ENCODE results near the gene GRIP1.

Gene GRIP1

DNA sequence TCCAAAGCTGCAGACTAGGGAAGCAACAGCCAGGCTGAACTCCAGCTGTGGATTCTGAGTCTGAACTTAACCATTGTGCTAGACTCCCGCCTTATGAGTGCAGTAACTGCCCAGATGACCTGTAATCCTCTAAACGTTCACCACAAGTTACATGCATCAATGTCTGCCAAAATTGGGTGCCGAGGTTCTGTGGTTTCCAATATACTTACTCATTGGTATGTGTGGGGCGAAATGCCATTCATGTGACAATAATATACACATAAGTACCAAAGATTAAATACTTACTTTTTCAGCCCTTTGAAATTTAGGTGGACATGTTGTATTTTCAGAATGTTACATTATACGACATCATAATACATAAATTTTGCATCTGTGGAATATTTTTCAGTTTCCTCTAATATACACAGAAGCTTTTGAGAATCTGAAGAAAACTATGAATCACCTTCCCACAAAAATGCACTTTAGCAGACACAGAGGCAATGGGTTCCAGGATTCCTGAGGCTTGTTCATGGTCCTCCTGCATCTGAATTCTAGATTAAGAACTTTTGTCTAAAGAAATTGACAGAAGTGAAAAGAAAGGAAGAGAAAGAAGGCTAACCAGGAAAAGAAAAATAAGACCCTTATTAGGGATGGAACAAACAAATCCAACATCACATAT lies 31.7 kb downstream of the GRIP1 start:
- no peak for DNase-seq (ENCODE audit: low spot score)

DNA sequence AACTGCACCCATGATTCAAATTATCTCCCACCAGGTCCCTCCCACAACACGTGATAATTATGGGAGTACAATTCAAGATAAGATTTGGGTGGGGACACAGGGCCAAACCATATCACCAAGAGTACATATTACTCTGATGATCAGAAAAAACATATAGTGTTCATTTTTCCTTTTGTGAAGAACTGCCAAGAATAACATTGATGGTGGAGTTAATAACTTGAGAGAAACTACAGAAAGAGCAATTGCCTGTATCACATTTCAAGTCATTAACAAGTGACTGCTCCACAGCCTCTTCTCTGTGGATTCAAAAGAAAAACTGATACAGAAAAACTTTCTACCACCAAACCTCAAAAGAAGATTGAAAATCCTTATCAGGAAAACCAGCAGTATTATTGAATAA lies 34.7 kb downstream of the GRIP1 start:
- no peak for DNase-seq (ENCODE audit: low spot score)

DNA sequence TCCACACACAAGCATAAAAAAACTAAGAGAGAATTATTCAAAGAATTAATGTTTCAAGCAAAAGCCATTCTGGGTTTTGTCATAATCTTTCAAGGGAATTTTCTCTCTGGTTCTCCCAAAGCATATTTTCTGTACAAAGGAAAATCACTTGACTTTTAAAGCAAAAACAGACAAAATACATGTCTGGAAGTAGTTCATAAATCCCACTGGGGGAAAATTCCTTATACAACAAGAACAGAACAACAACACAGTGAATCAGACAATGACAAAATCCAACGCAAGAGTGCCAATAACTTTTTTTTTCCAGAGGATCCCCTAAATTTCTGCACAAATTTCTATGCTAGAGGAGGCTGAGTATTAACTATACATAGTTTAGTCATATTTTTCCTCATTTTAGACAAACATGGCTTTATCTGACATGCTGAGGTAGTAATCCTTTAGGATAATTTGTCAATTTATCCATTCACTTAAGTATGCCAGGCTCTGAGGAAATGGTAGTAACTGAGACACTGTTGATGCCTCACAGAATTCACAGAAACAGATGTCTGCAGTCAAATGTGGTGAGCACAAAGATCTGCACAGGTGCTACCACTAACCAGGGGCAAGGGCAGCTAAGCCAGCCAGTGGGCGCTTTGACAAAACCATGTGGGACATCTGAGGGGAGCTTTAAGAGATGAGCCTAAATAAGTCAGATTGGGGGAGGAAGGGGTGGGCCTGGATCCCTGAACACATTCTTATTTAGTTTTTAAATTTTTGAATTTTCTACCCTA lies 38.0 kb downstream of the GRIP1 start:
- no peak for DNase-seq (ENCODE audit: low spot score)

DNA sequence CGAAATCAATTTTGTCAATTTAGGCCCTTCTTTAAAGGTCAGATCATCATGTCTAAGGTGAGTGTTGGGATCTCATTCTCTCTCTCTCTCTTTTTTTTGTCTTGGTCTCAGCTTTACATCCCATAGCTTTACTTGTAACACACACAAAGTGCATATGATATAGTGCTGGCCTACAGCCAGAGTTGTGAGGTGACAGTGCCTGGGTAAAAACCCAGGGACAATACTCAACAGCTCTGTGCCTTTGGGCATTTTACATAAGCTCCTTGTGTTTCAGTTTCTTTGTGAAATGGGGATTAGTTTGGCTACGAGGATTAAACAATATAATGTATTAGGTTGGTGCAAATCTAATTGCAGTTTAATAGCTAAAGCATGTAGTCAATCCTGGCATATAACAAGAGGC lies 40.2 kb downstream of the GRIP1 start:
- no peak for DNase-seq (ENCODE audit: low spot score)

DNA sequence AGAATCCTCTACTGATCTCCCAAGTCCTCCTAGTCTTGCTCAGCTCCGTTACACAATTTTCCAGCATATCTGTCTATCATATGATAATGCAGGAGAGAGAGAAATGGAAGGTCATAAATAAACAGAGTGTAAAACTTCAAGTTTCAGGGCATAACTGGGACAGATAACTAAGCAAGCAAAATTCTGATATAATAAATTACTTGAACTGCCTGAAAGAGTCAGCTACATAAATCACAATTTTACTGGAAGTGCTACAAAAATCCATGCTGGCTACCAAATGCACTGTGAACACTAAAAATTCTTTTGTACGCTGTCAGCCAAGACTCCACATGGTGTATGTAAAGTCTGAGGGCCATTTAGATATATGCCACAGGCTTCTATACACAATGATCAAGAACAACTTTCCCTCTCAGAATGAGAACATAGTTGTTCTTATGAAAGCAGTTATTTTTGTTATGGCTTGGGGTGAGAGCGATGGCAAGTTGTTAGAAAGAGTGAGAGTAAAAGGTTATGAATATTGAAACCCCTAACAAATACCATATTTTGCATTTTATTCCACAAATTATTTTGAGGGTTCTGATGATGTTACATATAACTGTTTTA lies 41.1 kb downstream of the GRIP1 start:
- DNase-seq (ENCODE audit: low spot score) = no peak

DNA sequence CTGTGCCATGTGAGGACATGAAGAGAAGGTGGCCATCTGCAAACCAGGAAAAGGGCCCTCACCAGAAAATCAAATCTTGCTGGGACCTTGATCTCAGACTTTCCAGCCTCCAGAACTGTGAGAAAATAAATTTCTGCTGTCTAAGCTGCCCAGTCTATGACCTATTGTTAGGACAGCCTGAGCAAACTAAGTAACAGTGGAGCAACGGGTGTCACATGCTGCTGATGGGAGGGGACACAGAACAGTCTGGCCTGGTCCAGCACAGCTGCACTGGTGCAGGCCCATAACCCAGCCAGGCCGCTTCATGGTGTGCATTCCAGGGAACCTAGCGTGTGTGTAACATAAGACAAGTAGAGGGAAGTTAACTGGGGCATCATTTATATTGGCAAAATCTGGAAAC lies 42.1 kb downstream of the GRIP1 start:
- DNase-seq (ENCODE audit: low spot score) = no peak

DNA sequence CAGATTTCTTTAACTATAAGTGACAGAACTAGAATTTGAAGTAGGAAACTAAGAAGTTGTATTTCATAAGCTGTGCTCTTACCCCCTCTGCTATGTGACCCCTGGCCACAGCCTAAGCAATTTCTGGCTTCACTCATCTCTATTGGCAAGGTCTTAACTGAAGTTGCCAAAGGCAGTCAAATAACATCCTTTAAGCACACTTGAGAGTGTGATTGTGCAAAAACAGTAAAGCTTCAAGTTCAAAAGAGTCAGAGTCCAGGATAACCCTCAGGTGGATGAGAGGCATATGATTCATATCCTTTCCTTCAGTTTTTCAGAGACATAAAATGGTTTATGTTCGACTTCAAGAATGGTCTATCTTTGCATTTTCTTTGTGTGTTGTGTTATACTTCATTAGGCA lies 45.2 kb downstream of the GRIP1 start:
- no peak for DNase-seq (ENCODE audit: low spot score)

DNA sequence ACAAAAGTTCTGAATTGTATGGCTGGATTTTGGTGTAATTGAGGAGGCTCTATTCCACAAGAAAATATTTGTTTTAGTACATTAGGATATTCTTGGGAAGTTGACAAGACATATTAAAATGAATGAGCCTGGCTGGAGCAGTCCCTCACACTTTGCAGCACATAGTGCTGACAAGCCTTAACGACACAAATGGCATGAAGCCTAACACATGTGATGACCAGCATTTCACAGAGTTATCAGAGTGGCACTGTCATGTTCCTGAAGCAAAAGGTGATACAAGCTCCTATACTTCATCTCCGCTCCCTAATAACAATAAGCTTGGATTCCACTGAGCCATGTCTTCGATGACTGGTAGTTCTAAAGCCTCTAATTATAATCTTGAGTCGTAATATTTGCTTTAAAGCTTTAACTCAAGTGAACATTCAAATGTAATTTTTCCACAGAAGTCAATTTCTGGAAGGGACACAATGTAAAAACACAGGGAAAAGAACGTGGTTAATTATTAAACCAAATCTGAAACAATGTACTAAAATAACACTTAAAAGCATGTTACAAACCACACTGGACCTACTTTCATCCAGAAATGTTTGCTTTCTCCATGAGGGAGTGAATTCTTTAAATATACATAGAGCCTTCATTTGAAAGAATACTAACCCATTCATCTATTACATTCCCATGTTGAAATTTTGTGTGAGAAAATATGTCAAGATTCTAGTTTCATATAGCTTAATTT lies 49.6 kb downstream of the GRIP1 start:
- DNase-seq (ENCODE audit: low spot score) = no peak

DNA sequence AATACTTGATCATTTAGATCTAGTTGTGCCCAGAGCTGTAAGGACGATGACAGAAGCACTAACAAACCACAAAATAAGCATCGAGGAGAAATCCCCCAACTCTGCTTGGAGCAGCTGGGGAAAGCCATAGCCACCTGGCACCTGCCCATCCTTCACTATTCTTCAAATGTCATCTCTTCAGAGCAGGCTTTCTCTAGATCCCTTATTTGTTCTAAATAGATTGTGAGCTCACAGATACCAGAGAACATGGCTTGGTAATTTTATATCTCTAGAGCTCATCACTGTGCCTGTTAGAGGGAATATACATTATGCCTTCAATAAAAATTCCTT lies 50.9 kb downstream of the GRIP1 start:
- no peak for DNase-seq (ENCODE audit: low spot score)

DNA sequence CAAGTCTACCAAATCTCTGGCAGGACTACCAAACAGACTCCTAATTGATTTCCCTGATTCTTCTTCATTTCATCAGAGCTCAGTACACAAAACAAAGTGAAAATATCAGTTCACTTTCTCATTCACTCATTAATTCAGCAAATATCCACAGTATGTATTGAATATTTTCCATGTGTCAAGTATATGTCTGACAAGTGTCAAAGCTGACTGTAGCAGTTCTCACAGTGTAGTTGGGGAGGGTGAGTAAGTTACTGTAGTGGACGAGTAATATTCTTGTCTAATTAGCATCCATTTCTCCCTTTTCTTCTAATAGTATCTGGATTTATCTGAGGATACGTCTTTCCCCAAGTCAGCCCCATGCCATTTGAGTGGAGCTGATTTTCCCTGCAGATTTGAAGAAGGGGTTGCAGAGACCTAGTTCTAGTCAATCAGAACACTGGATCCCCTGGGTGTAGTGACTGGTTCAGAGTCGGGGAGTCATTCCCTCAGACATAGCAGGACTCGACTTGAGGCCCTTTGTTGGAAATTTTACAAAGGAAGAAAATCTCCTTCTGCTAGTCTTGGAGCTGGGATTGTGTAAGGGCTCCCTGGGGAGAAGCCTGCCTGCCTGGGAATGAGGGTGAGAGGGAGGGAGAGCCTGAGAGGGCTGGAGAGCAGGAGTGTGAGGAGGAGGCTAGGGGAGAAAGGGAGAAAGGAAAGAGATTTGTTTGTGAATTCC lies 51.4 kb downstream of the GRIP1 start:
- DNase-seq (ENCODE audit: low spot score) = no peak

DNA sequence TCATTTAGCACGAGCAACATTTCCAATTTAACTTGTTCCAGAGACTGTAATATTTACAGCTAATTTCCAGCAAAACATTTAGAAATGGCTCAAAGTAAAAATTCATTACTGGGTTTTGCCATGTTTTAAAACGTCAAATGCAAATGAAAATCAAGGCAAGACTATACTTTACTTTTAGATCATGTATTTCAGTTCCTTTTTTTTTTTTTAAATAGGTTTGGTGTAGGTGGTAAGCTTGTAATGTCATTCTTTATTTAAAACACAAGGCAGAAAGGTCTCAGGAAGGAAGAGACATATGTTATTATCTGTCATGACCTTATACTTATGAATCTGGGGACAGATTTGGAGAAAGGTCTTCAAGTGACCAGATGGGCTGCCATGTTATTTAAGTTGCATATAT lies 54.1 kb downstream of the GRIP1 start:
- DNase-seq (ENCODE audit: low spot score) = no peak

DNA sequence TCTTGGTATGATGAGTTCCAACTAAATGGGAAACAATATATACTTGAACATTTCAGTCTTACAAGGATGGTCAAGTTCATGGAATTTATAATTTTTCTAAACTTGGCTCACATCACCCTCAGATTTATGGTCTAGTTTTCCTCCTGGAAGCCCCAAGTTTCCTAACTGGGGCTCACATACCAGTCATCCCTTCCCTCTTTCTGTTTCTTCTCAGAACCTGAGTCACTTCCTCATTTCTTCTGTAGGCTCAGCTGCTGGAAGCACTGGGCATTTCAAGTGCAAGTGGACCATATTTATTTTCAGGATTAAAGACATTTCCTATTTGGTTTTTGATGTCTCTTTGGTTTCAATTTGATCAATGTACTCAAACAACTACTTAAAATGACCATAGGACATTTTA lies 55.4 kb downstream of the GRIP1 start:
- no peak for DNase-seq (ENCODE audit: low spot score)

DNA sequence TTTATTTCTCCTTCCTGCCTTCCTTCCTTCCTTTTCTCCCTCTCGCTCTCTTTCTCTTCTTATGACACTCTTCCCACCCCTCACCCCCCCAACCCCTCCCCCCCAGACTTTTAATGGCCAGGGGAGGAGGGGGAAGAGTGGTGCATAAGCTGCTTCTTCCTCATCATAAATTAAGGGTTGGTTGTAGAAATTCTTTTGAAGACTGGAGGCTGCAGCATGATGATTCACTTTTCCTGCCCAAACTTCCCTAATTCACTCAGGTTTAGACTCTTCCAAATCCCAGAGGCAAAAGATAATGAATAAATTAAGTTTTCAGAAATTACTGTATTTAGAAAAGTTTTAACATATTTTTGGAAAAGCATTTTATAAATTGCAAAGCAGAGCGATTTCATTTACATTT lies 58.2 kb downstream of the GRIP1 start:
- no peak for DNase-seq (ENCODE audit: low spot score)

DNA sequence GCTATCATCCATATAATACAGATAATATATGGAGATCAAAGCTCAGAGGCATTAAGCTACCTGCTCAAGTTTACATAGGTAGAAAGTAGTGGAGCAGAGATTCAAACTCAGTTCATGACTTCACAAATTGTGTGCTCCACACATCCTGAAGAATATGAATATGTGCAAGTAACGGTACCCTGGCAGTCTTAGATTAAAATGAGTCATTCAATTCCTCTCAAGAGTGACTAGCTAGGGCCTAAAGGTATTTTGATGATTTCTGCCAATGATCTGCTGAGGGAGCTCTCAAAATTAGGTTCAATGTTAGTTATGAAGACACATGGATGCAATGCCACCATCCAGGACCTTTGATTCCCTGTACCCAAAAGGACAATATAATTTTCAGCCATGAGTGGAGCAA lies 58.9 kb downstream of the GRIP1 start:
- DNase-seq (ENCODE audit: low spot score) = no peak

DNA sequence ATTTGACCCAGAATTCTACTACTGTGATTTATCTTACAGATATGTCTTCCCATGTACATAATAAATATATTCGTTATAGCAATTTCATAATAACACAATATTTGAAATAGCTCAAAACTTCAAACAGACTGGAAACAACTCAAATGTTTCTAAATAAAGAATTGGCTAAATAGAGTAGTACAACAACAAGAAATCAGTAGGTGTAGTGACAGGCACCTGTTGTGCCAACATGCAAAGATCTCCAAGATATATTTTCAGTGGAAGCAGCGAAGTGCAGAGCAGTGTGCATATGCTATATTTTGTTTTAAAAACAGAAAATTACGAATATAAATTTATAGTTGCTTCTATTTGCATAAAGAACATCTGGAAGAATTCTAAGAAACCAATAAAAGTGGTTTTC lies 60.9 kb downstream of the GRIP1 start:
- DNase-seq (ENCODE audit: low spot score) = no peak

DNA sequence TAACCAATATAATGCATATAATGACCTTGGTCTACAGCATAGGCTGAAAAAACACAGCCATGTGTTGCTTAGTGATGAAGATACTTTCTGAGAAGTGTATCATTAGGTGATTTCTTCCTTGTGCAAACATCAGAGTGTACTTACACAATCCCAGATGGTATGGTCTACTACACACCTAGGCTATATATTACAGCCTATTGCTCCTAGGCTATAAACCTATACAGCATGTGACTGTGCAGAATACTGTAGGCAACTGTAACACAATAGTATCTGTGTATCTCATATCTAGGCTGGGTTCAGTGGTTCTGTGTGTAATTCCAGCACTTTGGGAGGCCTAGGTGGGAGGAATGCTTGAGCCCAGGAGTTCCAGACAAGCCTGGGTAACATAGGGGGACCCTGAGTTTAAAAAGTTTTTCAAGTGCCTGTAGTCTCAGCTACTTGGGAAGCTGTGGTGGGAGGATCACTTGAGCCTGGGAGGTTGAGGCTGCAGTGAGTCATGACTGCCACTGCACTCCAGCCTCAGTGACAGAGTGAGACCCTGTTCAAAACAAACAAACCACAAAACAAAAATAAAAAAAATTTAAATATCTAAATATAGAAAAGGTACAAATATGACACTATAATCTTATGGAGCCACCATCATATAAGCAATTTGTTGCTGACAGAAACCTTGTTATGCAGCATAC lies 66.6 kb downstream of the GRIP1 start:
- no peak for DNase-seq (ENCODE audit: low spot score)

DNA sequence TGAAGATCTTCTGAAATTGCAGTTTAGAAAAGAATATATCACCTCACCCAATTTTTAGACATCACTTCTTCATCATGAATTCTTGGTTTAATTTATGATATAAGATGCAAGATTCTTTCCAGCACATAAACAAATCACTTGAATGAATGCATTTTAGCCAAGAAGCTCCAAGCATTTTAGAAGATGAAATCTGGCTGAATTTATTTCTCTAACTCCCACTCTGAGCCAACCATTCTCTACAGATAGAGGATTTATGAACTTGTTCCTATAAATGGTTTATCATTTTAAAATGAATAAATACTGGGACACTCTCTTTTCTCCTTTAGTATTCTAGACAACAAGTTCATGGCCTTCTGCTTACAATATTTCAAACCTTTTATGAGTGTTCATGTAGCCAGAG lies 71.7 kb downstream of the GRIP1 start:
- DNase-seq (ENCODE audit: low spot score) = no peak

DNA sequence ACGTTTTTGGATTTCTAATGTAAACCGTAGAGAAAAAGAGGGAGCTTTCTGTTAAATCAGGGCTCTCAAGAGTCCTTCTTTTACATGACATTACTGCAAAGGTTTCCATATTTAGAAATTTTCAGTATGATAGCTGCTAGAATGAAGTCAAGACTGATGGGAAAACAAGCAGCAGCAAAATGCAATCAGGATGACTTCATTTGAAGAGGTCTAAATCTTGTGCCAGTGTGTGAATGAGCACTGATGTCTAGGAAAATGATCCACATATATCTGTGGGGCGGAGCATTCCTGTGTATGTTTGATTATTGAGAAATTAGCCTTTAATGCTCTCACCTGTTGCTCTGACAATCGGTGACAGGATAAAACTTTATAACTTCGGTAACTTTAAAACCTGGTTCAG lies 73.6 kb downstream of the GRIP1 start:
- no peak for DNase-seq (ENCODE audit: low spot score)

DNA sequence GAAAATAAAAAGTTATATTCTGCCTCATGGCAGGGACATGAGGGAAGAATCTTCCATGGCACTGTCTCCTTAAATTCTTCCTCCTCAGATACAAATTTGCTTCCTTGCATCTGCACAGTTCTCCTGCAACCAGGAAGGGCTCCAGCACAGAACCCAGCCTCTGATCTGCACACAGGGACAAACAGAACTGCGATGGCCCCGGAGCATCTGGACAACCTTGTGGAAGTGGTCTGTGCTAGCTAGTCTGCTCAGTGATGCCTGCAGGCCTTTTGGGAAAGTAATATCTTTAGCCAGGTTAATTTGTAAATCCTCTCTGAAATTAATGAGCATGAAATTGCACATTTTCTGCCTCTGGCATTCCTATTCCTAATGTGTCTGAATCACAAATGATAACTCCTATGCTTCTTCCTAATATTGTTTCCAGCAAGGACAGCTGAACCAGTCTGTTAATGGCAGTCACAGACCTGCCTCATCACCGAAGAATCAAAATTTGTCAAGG lies 74.8 kb downstream of the GRIP1 start:
- no peak for DNase-seq (ENCODE audit: low spot score)

DNA sequence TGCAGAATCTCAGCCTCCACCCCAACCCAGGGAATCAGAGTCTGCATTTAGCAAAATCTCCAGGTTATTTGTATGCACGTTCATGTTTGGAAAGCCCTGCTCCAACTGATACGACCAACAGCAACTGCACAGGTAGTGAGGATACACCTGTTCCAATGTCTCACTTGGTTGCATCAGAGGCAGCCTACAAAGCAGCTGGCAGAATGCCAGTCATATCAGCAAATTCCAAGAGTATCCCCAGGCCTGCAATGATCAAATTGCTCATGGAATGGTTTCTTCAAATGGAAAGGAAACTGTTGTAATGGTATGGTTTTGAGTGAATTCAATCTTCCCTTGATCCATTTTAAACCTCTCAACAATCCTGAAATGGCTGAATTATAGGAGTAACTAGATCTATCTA lies 75.4 kb downstream of the GRIP1 start:
- DNase-seq (ENCODE audit: low spot score) = no peak

DNA sequence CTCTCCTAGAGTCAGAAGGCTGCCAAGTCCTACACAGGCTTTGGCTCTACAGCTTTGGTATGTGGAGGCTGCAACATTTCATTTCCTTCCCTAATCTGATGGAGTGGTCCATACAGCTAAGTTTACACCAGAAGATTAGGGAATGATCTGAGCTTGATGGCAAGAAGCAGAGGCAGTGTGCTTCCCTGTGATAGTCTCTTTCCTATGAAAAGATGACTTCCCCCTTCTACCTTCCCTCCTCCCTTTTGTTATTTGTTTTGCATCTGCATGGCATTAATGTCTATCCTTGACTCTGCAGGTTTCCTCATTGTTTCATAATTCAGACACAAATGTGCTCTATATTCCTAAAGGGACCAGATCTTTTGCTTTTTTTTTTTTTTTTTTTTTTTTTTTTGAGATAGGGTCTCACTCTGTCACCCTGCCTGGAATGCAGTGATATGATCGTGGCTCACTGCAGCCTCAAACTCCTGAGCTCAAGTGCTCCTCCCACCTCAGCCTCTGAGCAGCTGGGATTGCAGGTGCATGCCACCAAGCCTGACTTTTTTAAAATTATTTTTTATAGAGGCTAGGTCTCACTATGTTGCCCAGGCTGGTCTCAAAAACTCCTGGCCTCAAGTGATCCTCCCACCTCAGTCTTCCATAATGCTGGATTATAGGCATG lies 76.3 kb downstream of the GRIP1 start:
- DNase-seq (ENCODE audit: low spot score) = no peak
